Measurements from ENCODE around the gene CENPM.

Gene CENPM

GRCh38 chr22:41946629-41947423 lies at the start of gene CENPM:
TSS of gene CENPM (minus strand) at chr22:41947152. CDS start at chr22:41947076, 76 bp downstream.
- DNase-seq (ENCODE audit: low spot score), result peak; percentile 95

DNA sequence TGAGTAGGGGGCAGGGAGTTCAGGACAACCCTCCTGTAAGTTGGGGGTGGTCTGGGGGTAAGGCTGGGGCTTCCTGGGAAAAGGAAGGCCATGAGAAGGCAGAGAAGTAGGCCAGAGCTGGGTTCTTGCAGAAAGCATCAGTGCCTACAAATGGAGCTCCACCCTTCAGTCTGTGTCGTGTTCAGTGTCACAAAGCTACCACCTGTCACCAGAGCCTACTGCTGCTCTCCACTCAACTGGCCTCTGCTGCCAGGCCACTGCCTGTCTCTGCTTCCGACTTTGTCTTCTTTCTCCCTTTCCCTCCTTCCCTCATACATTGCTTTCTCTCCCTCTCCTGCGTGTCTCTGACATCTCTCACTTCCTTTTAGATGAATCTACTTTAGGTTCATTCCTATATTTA lies 48.3 kb upstream of the CENPM start:
- no peak for DNase-seq (ENCODE audit: low spot score)

DNA sequence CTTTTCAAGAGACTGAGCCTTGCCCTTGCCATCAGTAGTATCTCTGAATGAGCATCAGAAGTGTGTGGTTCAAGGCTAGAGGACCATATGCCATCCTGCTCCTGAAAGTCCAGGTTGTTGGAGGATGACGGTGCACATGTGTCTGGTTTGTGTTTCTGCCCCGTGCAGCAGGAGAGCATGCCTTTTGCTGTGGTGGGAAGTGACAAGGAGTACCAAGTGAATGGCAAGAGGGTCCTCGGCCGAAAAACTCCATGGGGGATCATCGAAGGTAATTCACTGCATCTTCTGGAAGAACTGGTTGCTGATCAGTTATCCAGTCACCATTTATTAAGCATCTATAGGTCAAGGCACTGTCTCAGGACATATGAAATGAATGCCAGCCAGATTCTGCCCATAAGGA lies 45.5 kb upstream of the CENPM start:
- DNase-seq (ENCODE audit: low spot score), result no peak

DNA sequence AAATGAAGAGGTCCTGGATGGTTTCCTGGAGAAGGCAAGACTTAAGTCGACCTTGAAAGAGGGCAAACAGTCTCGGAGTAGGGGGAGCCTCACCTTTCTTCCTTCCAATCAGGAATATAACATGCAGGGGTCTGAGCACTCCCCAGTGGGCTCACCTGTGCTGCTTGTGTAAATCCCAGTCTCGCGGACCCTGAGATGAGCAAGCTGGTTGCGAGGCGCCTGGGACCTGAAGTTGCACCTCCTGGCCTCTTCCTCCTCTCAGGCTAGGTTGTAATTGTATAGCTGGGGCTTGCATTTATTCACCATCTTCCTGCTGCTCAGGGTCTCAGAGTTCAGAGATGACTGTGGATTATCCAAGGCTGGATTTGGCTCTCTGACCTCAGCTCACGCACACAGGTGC lies 44.2 kb upstream of the CENPM start:
- DNase-seq (ENCODE audit: low spot score), result no peak

DNA sequence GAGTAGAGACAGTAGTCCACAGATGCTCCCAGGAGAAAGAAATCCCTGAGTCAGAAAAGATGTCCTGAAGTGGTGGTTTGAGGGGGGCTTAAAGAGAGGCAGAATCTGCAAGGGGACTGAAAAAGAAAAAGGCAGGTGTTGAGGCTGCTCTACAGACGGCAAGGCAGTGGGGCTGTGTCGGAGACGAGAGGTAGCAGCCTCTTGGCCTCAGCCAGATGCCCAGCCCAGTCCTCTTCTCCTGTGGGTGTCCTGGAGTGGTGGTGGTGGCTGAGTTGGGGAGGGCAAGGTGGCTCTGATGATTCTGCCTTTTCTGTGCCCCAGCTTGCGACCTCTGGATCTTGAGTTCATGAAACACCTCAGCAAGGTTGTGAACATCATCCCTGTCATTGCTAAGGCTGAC lies 42.3 kb upstream of the CENPM start:
- DNase-seq (ENCODE audit: low spot score), result no peak

- DNase-seq (ENCODE audit: low spot score), result no peak
Measured at GRCh38 chr22:41987276-41987675, 40.3 kb upstream of the CENPM start.

GRCh38 chr22:41983513-41984405 lies 36.8 kb upstream of the CENPM start:
- DNase-seq (ENCODE audit: low spot score), result no peak

- no peak for DNase-seq (ENCODE audit: low spot score)
Measured at GRCh38 chr22:41982865-41983264, 35.9 kb upstream of the CENPM start.

- DNase-seq (ENCODE audit: low spot score), result no peak
Measured at GRCh38 chr22:41979423-41980250, 32.7 kb upstream of the CENPM start.

GRCh38 chr22:41978732-41979131 lies 31.8 kb upstream of the CENPM start:
- no peak for DNase-seq (ENCODE audit: low spot score)

- DNase-seq (ENCODE audit: low spot score), result no peak
Measured at GRCh38 chr22:41976961-41977566, 30.1 kb upstream of the CENPM start.

DNA sequence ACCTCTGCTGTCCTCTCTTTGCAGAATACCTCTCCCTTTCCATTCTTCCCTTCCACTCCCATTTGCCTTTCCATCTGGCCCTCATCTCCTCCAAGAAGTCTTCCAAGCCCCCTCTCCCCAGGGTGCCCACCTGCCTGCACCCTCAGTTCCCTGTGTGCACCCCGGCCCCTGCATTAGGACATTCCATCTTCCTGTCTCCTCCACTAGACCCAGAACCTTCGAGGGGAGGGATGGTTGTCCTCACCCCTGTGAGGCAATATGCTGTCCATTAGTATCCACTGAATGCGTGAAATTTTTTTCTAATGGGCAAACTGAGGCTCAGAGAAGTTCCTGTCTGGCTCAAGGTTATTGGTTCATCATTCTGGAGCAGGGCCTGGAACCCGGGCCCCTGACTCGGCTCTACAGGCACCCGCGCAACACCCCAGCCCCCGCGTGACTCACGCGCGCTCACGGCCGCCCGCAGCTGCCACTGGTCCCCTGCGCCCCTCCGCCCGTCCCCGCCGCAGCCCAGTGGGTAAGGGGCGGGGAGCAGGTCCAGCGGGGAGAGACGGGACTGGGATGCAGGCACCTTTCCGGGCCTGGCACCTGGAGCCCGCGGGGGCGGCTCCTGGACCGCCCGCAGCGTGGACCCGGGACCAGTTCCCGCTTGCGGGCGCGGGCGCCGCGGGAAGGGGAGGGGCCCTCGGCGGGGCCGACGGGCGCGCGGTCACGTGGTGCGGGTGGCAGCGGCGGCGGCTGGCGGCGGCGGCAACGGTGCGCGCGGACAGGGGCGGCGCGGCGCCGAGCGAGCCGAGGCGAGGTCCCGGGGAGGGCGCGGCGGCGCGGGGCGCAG lies 29.3 kb upstream of the CENPM start:
- DNase-seq (ENCODE audit: low spot score), result peak; percentile 62

GRCh38 chr22:41975299-41976069 lies 28.5 kb upstream of the CENPM start:
- DNase-seq (ENCODE audit: low spot score), result no peak

GRCh38 chr22:41974691-41975290 lies 27.8 kb upstream of the CENPM start:
- no peak for DNase-seq (ENCODE audit: low spot score)

DNA sequence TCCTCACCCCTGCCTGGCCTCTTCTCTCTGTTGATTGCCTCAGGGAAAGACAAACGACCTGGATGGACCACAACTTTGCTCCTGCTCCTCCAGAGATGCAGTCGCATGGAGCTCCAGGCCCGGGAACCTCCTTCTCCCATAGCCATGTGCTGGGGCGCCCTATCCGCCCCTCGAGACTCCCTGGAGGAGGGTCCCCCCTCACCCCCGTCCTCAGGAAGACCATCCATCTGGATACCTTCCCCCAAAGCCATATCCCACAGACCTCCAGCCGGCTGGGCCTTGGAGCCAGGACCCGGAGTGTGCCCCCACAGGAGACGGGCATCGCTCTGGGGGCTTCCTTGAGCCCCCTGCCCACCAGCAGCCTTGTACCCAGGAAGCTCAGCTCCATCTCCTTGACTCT lies 24.5 kb upstream of the CENPM start:
- no peak for DNase-seq (ENCODE audit: low spot score)

GRCh38 chr22:41970601-41971000 lies 23.6 kb upstream of the CENPM start:
- DNase-seq (ENCODE audit: low spot score), result no peak

DNA sequence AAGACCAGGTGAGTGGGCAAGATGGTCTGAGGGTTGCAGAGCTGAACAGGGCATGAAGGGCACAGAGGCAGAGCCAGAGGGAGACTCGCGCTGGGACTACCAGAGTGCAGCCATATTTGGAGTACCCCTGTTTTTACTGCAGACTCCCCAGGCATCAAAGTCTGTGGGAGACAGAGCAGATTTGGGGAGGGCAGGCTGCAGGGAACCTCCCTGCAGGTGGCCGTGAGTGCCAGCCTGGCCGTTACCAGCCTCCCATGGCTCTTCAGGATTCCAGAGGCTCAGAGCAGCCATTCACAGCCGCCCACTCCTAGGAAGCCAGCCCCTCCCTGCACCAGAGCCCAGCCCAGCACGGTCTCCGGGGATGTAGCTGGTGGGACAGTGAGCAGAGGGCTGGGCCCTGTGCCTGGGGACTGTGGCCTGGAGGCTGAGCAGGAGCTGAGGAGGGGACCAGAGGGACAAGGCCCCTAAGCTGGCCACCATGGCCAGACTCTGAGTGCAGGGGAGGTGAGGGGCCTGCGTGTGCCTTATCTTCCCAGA lies 22.2 kb upstream of the CENPM start, which contains the start of gene SEPTIN3:
SEPTIN3 (plus strand) TSS at position 334 of the 537 bp plus-strand sequence. CDS start 2,050 bp downstream, outside the sequence.
- DNase-seq (ENCODE audit: low spot score), result no peak

GRCh38 chr22:41968601-41969000 lies 21.6 kb upstream of the CENPM start:
- no peak for DNase-seq (ENCODE audit: low spot score)

GRCh38 chr22:41966607-41967240 lies 19.8 kb upstream of the CENPM start:
- peak; percentile 58 for DNase-seq (ENCODE audit: low spot score)
